GM21619 (cell line): ENCODE measurements around the gene OPA1.
A peak's percentile ranks its signal among the peaks of the same experiment; 100 is the strongest.
"Not testable (repeated sequence)": the region's sequence is repeated elsewhere in the genome, so short reads cannot be mapped to it uniquely, and the experiment has no call there.

ENCODE experiments used
- ATAC-seq: cut with Tn5 transposase; IDR thresholded peaks from one replicate; pipeline ENCODE4 v1.9.1; 2021; ENCODE audit not compliant: unreplicated experiment

The OPA1 gene

GRCh38 chr3:193590088-193590856, 2.7 kb upstream of the OPA1 start:
- ATAC-seq, result no peak

DNA sequence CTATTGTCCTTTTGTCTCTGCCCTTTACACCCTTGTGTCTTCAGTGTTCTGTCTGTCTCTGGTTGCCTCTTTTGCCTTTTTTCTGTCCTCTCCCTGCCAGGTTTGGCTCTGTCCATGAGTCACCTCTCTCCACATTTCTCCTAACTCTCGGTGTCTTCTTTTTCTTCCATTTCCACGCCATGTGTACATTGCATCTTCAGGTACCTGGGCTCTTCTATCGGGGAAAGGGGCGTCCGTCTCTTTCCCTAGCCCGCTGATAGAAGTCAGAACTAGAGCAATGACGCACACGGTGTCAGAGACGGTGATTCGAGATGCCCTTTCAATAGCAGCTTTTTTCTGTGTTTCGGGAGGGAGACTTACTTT, 641 bp downstream of the OPA1 start:
- peak; percentile 11 for ATAC-seq

DNA sequence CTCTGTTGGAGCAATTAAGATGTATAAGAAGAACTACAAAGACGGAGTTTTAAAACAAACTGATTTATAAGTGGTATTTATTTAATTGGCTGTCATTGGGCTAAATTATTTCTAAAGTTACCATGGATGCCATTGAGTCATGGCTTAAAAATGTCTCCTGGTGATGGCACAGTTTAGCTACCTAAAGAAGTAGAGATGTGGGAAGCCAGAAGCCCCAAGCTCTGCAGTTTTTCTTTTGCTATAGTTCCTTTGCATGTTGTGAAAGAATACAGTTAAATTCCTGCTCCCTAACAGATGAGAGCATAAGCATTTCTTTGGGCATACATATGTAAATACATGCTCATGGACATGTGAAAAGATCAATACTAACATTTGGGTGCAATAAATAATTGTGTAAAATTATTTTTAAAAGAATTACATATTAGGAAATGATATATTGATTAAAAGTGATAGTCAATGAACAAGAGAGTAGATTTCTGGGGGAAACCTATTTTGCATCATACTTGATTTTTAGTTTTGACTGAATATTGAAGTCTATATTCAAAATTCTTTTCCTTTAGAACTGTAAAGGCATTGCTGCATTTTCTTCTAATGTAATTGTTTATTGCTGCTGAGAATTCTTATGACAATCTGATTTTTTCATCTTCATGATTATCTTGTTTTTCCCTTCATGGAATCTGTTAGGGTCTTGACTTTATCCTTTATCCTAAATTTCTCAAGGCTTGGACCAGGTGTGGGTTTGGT, 2.1 kb downstream of the OPA1 start:
- no peak for ATAC-seq

DNA sequence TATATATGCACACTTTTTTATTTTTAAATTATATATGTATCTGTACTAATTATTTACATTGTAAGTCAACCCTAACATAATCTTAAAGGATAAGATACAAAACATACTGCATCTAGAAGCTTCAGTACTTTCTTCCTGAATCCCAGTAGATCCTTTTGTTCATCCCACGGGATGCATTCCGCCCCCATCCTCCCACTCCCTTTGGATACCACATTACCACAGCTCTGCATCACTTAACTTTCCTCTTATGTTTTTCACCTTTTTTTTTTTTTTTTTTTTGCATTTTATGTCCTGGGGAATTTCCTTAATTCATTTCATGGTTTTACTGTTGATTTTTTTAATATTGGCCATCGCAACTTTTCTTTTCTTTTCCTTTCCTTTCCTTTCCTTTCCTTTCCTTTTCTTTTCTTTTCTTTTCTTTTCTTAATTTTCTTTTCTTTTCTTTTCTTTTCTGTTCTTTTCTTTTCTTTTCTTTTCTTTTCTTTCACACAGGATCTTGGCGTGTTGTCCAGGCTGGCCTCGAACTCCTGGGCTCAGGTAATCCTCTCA, 3.0 kb downstream of the OPA1 start:
- ATAC-seq, result no peak

- ATAC-seq, result no peak
Measured at GRCh38 chr3:193598202-193598601, 5.2 kb downstream of the OPA1 start.

DNA sequence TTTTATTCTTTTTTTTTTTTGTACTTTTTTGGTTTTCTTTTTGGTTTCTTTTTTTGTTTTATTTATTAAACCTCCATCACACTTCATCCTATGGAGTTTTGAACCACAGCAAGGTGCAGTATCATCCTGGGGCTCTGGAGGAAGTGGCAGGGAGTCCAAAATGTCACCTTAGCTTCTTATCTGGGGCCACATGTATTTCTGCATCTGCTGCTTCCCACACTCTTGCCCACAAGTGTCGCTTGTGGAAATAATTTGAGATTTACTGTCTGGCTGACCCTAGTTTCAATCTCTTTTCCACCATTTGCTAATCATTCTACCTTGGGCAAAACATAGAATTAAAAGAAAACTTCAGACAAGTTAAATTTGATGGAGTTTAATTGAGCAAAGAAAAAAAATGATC, 6.4 kb downstream of the OPA1 start:
- ATAC-seq, result no peak

DNA sequence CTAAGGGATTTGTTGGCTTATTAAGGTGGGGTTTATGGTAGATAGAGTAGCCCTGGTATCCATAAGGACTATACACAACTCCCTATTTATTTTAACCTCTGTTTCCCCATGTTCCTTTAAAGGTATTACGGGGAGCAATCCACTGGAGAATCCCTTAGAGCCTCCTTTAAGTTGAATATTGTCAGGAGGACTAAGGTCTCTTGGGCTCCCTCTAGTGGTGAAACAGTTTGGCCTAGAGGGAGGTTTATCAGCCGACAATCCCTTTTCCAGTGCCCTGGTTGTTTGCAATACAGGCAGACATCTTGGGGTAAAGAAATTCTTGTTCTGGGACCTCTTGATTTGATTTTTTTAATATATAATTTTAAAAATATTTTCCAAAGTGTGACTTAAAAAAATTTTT, 12.9 kb downstream of the OPA1 start:
- ATAC-seq, result peak; percentile 85

DNA sequence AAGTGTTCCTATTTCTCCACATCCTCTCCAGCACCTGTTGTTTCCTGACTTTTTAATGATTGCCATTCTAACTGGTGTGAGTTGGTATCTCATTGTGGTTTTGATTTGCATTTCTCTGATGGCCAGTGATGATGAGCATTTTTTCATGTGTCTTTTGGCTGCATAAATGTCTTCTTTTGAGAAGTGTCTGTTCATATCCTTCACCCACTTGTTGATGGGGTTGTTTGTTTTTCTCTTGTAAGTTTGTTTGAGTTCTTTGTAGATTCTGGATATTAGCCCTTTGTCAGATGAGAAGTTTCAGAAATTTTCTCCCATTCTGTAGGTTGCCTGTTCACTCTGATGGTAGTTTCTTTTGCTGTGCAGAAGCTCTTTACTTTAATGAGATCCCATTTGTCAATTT, 13.9 kb downstream of the OPA1 start:
- not testable (repeated sequence) for ATAC-seq

GRCh38 chr3:193610516-193610915, 17.5 kb downstream of the OPA1 start:
- not testable (repeated sequence) for ATAC-seq

- ATAC-seq, result no peak
Measured at GRCh38 chr3:193614430-193614829, 21.4 kb downstream of the OPA1 start.

DNA sequence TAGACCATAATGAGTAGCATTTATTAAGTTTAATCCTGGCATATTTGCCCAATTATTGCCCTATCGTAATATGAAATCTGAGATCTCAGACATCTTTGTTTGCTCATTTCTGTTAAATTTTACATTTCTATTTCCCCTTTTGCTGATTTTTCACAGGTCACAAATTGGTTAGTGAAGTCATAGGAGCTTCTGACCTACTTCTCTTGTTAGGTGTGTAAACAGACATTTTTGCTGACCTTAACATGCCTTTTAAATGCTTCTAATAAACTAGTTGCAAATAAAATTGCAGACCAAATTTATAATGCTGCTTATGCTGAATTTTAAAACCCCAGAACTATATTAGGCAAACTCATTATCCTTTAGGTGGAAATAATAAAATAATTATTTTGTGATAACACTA, 24.6 kb downstream of the OPA1 start:
- ATAC-seq, result no peak

- peak; percentile 38 for ATAC-seq
Measured at GRCh38 chr3:193620057-193620456, 27.0 kb downstream of the OPA1 start.

- ATAC-seq, result peak; percentile 89
Measured at GRCh38 chr3:193620650-193621049, 27.6 kb downstream of the OPA1 start.

DNA sequence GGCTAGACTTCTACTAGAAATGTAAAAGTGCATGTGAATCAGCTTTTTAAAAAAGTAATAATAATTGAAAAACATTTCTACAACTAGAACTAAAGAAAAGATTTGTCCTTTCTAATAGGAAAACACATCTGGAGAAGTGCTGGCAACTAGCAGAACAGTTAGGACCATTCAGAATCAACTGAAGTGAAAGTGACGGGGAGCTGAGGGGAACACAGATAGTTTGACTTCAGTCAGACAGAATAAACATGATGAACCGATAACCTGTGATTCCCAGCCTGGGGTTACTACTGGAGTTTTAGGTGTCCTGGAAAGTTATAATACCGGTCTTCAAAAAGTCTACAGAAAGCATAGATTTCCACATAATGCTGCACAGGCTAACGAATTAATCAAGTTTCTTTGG, 28.1 kb downstream of the OPA1 start:
- ATAC-seq, result peak; percentile 19

DNA sequence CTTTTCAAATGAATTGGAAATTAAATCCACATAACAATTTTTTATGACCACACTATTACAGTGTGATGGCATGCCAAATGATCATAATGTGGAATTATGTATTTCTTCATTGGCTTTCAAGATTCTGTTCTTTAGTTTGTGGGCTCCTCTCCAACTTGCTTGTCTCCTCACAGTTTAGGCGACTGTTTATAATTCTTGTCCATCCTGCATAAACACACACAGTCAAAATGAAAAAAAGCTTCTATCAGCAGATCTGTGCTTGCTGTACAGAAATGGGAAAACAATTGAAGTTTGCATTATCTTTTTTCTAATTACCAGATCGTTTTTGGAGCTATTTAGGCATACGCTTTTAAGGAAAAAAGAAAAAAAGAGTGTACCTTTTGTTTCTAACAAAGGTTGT, 37.0 kb downstream of the OPA1 start:
- ATAC-seq, result no peak

DNA sequence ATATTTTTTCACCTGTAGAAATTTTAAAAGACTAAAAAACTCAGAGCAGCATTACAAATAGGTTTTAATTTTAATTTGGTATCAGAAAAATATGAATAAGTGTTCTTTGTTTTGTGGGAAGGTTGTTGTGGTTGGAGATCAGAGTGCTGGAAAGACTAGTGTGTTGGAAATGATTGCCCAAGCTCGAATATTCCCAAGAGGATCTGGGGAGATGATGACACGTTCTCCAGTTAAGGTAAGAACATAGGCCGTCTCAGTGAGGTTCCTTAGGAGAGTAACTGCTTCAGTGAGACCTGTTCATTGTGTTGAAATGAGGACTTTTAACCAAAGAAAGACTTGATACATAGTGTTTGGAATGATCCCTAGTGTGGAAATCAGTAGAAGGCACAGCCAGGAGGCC, 44.8 kb downstream of the OPA1 start:
- ATAC-seq, result no peak

DNA sequence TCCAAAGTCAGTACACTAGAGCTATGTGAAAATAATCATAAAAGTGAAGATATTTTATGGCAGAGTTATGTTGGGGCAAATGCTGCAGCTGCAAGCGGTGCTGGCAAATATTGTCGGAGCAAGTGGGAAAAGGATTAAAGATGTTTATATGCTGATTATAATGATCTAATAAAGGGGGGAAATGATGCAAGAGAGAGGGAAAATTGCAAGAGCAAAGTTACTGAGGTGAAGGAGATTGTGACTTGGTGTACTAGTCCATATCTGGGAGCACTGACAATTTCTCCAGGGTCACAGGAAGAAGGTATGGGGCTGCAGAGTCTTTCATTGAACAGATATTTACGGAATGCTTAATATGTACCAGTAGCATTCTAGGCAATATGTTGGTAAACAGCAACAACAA, 45.8 kb downstream of the OPA1 start:
- no peak for ATAC-seq

- ATAC-seq, result no peak
Measured at GRCh38 chr3:193640165-193640715, 47.2 kb downstream of the OPA1 start.

DNA sequence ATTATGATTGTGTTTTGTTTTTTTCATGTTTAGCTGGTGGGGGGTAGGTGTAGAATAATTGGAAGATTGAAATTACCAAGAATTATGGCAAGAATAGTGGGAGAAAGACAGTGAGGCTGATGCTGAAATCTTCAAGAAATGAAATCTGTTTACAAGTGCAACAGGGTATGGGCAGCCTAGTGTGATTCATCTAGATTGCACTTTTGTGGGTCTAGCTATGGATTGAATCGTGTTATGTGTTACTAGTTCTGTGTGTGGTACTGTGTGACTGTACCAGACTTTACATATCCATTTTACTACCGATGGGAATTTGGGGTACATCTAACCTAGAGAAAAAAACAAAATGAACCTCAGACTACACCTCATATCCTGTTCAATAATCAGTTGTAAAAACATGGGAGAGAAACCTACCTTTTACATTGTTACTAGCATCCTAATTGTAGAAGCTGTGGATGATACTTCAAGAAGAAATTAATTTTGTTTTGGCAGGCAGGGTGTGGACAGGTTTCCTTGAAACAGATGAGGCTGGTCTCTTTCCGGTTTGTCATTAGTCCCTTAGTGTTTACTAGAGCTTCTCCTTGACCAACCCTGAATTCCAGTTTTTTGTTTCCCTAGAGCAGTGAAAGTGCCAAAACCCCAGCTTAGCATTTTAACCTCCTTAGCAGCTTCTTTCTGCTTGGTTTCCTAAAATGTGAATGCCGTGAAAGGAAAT, 47.9 kb downstream of the OPA1 start:
- no peak for ATAC-seq

- no peak for ATAC-seq
Measured at GRCh38 chr3:193641440-193641775, 48.4 kb downstream of the OPA1 start.

DNA sequence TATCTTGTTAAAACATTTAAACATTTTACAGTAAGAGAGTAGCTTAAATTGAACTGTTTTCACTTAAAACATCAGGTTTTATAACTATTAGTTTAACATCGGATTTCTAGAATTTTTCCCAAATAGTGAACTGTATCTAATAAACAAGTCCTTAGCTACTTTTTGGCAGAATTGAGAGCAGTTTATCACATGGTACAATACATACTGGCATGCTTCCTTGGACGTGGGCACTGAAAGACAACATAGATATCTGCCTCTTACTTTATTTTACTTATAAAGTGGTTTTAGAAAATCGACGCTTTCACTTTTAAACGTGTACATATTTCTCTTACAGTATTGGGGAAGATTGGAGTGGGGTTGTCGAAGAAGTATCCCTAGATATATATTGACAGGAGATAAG, 52.8 kb downstream of the OPA1 start:
- no peak for ATAC-seq
